Choroid plexus epithelial cell (primary cell): ENCODE data around the gene QRFP.

ENCODE experiments used
- DNase-seq: peaks from one replicate; pipeline ENCODE4 v3.0.0-alpha.2; 2010; ENCODE audit warnings: low read depth
- H3K4me3 ChIP-seq: 2 replicates; pipeline ENCODE4 v1.5.1; 2011; ENCODE audit warnings: low read depth, mild to moderate bottlenecking, control low read depth, low read length, moderate library complexity
- TF ChIP-seq, protein P1 (sequence below): conservative IDR thresholded peaks from 2 replicates; pipeline ENCODE4 v1.5.1; 2011; ENCODE audit warnings: low read depth, mild to moderate bottlenecking, control low read depth, inconsistent platforms, low read length, moderate library complexity

Gene QRFP

DNA sequence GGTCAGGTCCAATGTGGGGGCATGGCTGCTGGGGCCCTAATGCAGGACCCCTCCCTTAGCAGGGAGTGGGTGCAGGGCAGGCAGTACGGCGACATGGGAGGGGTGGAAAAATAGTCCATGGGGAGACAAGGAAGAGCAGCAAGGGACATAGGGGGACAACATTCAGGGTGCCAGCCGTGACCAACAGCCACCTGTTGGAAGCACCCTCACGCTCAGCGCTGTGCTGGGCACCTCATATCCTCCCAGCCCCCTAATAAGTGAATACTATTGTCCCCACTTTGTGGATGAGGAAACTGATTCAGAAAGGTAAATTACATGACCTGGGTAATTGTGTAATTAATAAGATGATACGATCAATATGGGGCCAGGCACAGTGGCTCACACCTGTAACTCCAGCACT, 45.5 kb upstream of the QRFP start:
- TF ChIP-seq, protein P1, sequence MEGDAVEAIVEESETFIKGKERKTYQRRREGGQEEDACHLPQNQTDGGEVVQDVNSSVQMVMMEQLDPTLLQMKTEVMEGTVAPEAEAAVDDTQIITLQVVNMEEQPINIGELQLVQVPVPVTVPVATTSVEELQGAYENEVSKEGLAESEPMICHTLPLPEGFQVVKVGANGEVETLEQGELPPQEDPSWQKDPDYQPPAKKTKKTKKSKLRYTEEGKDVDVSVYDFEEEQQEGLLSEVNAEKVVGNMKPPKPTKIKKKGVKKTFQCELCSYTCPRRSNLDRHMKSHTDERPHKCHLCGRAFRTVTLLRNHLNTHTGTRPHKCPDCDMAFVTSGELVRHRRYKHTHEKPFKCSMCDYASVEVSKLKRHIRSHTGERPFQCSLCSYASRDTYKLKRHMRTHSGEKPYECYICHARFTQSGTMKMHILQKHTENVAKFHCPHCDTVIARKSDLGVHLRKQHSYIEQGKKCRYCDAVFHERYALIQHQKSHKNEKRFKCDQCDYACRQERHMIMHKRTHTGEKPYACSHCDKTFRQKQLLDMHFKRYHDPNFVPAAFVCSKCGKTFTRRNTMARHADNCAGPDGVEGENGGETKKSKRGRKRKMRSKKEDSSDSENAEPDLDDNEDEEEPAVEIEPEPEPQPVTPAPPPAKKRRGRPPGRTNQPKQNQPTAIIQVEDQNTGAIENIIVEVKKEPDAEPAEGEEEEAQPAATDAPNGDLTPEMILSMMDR: no peak
- DNase-seq: no peak
- no peak overlapping the region for H3K4me3 ChIP-seq

DNA sequence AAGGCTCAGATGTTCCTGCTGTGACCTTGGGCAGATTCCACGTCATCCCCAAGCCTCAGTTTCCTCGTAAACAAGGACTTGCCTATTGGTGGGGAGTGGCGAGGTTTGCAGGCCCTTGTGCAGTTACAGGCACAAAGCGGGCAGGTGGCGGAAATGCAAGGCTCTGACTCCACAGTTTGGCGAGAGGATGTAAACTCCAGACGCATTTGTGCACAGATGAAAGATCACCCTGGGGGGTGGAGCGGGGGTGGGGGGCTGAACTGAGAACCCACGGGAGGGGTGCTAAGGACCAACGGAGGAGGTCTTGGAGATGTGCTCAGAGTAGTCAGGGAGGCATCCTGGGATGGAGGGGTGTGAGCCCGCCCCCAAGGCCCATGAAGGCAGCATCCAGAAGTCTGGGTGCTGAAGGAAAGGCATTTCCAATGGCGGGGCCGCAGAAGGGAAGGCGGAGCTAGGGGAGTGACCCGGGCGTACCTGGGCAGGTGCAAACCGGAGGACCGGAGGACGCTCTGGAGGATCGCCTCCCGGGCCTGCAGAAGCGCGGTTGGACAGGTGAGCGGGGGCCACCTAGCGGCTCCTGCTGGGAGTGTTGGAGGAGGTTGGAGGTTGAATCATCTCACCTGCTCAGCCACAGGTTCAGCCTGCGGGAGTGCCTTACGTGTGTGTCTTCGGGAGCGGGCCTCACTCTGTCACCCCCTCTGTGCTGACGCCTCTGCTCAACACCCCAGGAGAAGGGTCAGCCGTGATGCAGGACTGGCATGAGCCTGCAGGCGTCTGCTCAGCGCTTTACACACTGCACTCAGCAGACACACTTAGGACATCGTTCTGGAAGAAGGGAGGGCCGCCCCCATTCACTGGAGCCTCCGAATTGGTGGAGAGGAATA, 44.3 kb upstream of the QRFP start:
- DNase-seq: peak; percentile 56
- TF ChIP-seq, protein P1: peak; percentile 85
- H3K4me3 ChIP-seq: no peak overlapping the region

DNA sequence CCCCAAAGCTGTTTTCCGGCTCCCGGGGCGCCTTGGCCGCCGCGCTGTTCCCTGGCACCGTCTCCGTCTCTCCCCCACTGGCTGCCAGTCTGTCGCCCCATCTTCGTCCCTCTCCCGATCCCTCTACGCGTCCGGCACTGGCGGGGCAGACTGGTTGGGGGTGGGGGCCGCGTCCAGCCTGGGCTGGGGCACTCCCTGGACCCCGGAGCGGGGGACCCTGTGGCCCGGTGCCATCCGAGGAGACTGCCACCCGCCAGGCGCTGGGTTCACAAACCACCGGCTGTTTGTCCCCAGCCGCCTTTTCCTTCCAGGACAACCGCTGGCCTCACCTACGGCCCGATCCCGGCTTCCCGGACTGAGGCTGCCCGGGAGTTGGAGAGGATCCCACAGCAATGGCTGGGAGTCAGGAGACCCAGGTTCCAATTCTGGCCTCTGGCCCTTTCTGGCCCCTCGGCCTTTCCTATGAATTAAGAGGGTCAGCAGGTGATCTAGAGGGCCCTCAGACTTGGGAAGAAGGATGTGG, 43.5 kb upstream of the QRFP start:
- TF ChIP-seq, protein P1: no peak
- H3K4me3 ChIP-seq: no peak overlapping the region
- no peak for DNase-seq

DNA sequence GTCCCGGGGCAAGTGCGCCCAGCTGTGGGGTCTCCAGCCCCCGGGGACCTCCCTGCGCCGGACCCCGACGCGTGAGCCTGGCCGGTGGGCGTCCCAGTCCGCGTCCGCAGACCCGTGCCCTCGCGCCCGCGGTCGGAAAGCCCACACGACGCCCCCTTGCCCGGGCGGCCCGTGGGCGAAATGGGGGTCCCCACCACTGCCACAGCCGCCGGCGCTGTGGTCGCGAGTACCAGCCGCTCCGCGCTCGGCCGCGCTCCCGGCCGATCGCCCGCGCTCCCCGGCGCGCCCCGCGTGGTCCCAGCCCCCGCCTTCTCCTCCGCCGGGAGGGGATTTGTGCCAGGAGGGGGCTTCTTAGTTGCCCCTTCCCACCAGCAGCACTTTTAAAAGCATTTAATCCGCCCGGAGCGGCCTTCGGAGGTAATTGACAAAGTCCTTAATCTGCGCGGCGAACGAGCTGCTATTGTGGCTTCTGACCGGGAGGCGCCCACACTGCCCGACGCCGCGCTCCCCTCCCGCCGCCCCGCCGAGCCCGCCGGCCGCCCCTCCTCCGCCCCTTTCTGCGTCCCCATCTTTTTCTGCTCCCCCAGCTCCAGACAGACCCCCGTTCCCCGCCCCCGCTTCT, 42.9 kb upstream of the QRFP start:
- peak overlapping the region; percentile 44 for H3K4me3 ChIP-seq
- DNase-seq: no peak
- TF ChIP-seq, protein P1: no peak

DNA sequence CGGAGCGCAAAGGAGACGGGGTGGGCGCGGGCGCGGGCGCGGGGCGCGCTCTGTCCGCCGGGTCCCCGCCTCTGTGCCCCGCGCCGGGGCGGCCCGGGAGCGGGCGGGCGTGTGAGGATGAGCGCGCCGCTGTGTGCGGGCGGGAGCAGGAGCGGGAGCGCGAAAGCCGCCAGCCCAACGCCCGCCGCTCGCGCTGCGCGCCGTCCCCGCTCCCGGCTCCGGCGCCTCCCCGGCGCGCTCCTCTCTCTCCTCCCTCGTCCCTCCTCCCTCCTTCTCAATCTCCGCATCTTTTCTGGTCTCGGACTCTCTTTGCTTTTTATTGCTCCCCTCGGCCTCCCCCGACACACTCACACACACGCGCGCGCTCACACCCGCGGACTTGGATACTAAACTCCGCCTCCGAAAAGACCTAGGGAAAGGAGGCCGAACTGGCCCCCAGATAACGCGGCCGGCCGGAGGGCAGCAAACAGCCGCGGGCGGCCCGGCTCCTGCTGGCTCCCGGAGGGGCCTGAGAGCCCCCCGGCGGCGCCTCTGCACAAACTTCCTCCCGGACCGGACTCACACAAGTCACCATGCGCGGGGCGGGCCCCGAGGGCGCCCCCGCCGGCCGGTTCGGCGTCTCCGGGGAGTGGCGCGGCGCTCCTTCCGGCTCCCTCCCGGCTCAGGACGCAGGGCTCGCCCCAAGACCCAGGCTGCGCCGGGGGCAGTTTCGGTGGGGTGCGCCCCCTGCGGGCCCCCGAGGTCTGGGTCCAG, 42.2 kb upstream of the QRFP start, which contains the start of gene FIBCD1:
Gene FIBCD1 (minus strand): TSS at position 596 of the 753 bp plus-strand sequence. CDS start 640 bp downstream, outside the sequence.
- TF ChIP-seq, protein P1: no peak
- peak; percentile 25 for DNase-seq
- H3K4me3 ChIP-seq: peak within 1 kb of the TSS; percentile 44

DNA sequence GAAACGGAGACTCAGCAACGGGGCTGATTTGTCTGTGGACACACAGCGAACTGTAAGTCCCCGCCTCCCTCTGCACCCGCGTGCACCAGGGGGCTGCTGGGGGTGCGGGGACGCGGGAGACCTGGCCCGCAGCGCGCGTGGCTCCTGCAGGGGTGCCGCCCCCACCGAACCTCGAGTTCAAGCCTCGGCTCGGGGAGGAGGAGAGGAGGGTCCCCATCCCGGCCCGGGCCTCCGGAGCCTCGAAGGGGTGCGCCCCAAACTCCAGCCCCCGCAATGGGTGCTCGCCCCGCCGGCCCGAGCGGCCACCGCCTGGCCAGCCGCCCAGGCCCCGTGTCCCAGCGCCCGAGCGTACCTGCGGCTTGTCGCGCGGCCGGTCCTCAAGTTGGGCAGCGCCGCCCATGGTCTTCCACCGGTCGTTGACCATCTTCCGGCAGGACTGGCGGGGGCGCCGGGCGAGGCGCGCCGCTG, 41.6 kb upstream of the QRFP start:
- DNase-seq: no peak
- no peak overlapping the region for H3K4me3 ChIP-seq
- TF ChIP-seq, protein P1: no peak
